GM06990 (cell line): ENCODE data around the gene MBNL2.

Source experiments
- DNase-seq: peaks from one replicate; pipeline ENCODE4 v3.0.0-alpha.2; 2011; ENCODE audit not compliant: insufficient read length; ENCODE audit errors: extremely low read depth
- H3K27me3 ChIP-seq: replicated peaks from 2 replicates; pipeline ENCODE4 v1.6.0; 2011; ENCODE audit warnings: low read length; ENCODE audit not compliant: control insufficient read depth, insufficient read depth
- H3K36me3 ChIP-seq: 2 replicates; pipeline ENCODE4 v1.5.1; 2011; ENCODE audit warnings: low read length; ENCODE audit not compliant: control insufficient read depth, insufficient read depth
- H3K4me3 ChIP-seq: replicated peaks from 2 replicates; pipeline ENCODE4 v1.5.1; 2011; ENCODE audit warnings: low read depth, mild to moderate bottlenecking, control low read depth, low read length
- TF ChIP-seq, protein P1 (sequence below): IDR thresholded peaks from 2 replicates; pipeline ENCODE4 v1.5.1; 2011; ENCODE audit warnings: low read length, control low read depth, mild to moderate bottlenecking, inconsistent platforms; ENCODE audit not compliant: insufficient read depth, poor library complexity, severe bottlenecking

Gene MBNL2

DNA sequence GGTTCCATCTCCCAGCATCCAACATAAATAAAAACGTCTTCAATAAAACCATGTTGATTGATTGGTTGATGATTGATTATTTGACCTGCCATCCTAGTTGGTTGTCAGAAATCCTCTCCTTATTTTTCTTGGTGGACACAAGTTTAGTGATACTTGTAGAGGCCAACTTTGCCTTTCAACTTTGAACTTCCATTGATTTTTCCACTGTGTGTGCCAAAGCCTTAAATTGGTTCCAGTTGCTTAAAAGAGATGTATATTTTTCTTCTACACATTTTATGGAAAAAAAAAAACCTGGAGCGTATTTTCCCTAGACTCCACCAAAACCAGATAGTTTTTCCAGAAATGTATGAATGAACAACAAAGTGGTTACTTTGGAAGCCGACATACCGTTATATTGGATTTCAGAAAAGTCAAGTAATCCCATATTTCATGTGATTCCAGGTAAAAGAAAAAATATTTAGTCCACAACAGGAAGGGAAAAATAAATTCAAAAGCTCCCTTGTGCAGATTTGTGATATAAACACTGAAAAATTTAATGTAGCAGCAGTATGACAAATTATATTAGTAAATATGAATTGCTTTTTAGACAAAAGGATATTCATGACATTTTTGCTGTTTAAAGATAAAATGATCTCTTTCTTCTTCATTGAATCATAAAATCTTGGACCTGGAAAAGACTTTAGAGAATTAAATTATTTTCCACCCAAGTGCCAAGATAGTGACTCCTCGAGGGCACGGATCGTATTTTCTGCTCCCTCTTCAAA lies 85.2 kb downstream of the MBNL2 start:
- Histone ChIP-seq H3K4me3 (no peak overlapping the region), H3K27me3 (no peaks in the 10 kb centered on the region), H3K36me3 (no peaks in the 10 kb centered on the region)
- TF ChIP-seq, protein P1, sequence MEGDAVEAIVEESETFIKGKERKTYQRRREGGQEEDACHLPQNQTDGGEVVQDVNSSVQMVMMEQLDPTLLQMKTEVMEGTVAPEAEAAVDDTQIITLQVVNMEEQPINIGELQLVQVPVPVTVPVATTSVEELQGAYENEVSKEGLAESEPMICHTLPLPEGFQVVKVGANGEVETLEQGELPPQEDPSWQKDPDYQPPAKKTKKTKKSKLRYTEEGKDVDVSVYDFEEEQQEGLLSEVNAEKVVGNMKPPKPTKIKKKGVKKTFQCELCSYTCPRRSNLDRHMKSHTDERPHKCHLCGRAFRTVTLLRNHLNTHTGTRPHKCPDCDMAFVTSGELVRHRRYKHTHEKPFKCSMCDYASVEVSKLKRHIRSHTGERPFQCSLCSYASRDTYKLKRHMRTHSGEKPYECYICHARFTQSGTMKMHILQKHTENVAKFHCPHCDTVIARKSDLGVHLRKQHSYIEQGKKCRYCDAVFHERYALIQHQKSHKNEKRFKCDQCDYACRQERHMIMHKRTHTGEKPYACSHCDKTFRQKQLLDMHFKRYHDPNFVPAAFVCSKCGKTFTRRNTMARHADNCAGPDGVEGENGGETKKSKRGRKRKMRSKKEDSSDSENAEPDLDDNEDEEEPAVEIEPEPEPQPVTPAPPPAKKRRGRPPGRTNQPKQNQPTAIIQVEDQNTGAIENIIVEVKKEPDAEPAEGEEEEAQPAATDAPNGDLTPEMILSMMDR = no peak
- no peak for DNase-seq

DNA sequence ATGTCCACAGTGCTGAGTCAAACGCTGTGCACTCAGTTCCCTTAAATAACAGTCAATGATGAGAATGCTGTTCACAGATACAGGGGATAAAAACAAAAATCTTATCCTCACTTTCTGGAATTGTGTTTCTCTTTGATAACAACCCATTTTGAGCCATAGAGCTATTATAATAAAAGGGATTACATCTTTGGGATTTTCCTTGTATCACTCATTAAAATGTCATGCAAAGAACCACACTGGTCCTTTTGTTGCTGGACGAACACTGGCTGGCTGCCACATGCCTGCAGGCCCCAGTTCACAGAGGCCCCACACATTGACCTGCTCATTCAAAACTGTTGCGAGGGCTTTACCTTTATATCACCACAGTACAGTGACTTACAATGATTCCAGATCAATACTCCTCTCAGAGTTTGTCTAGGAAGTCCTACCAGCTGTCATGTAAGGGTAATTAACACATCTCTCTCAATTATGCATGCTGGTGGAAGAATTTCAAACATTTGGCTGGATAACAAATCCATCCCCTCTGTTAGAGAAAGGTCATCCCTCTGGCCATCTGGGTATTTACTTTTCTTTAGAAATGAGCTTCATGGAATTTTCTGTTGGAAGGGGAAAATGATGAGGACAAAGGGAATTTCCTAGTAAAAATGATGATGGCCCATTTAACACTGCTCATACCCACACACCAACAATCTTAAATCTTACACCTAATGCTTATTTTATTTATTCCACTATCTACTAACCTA lies 85.9 kb downstream of the MBNL2 start:
- Histone ChIP-seq H3K36me3 (no peaks in the 10 kb centered on the region), H3K4me3 (no peak overlapping the region), H3K27me3 (no peaks in the 10 kb centered on the region)
- DNase-seq = no peak
- TF ChIP-seq, protein P1 = no peak

DNA sequence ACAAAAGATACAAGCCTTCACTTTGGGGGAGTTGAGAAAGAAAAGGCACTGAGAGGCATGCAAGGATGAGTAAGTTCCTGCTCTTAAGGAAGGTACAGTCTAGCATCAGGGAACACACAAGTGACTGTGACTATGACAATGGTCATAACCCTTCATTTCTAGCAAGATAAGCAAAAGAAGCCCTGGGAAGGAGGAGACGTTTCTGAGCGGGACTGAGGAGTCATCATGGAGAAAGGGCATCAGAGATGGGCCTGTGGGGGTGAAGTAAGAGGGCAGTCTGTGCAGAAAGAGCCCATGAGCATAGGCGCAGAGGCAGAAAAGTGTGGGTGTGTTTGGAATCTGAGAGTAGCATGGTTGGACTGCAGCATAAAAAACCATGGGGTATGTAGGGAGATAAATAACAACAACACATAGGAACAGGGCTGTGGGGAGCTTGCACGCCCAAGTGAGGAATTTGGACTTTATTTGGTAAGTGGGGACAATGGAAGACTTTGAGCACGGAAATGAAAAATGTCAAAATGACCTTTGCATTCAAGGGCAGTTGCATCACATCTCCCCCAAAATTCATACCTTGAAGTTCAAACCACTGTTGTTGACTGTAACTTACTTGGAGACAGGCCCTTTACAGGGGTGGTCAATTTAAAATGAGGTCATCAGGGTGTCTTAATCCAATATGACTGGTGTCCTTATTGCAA lies 86.7 kb downstream of the MBNL2 start:
- TF ChIP-seq, protein P1 = no peak
- Histone ChIP-seq H3K27me3 (no peaks in the 10 kb centered on the region), H3K4me3 (no peak overlapping the region), H3K36me3 (no peaks in the 10 kb centered on the region)
- no peak for DNase-seq

DNA sequence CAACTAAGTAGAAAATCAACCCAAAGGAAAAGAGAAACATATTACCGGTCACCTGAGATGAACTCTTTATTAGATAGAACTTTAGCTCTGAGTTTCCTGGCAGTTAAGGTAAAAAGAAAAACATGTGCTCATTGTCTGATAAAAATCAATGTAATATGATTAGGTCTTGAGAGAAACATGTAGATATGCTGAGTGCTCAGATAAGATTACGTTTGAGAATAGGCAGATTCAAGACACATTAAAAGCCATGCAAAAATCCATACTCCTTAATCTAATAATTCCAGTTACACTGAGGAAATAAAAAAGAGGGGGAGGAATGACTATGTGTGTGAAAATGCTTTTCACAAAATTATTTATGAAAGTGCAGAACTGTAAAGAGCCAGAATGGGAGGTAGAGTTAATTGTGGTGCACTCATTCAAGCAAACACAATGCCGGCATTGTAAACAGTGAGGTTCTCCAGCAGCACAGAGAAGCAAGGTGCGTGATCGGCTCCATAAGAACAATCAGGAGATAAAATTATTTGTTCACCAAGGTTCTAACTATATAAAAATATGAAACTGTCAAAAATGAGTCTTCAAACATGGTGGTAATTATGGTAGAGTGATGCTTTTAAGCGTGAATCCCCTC lies 88.8 kb downstream of the MBNL2 start:
- Histone ChIP-seq H3K36me3 (no peaks in the 10 kb centered on the region), H3K4me3 (no peak overlapping the region), H3K27me3 (no peaks in the 10 kb centered on the region)
- TF ChIP-seq, protein P1 = no peak
- DNase-seq = no peak

DNA sequence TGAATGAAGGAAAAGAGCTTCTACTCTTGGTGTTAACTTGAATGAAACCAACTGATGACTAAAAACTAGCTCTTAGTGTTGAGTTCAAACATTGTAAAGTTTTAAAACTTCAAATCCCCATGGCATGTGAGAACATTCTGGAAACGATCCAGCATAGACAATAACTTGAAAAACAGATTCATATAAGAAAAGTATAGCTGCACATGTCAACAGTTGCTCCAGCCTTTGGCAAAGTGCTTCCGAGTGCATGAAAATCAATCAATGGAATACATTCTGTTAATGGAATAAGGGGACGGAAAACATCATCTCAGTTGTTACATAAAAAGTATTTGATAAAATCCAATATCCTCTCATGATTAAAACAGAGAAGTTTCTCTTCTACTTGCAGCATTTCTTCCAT lies 89.8 kb downstream of the MBNL2 start:
- TF ChIP-seq, protein P1 = no peak
- H3K4me3 ChIP-seq = no peak overlapping the region
- no peaks in the 10 kb centered on the region for H3K27me3 ChIP-seq
- DNase-seq = no peak
- no peaks in the 10 kb centered on the region for H3K36me3 ChIP-seq
